ENCODE data around the gene MACROD2.
"Not testable (repeated sequence)": the region's sequence is repeated elsewhere in the genome, so short reads cannot be mapped to it uniquely, and the experiment has no call there.

Gene MACROD2

DNA sequence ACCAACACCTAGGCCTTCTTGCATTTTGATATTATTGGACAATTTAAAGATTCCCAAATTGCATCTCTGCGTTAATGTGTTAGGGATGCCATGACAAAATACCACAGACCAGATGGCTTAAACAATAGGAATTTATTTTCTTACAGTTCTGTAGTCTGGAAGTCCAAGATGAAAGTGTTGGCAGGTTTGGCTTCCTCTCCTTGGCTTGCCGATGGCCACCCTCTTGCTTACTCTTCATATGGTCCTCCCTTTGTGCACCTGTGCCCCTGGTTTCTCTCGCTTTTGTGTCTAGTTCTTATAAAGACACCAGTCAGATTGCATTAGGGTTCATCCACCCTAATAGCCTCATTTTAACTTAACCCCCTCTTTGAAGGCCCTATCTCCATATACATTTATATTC lies 1184.5 kb downstream of the MACROD2 start:
- in situ Hi-C loops (cut with MboI; ENCODE audit: low sequenced_read_pairs), result no loop called here

DNA sequence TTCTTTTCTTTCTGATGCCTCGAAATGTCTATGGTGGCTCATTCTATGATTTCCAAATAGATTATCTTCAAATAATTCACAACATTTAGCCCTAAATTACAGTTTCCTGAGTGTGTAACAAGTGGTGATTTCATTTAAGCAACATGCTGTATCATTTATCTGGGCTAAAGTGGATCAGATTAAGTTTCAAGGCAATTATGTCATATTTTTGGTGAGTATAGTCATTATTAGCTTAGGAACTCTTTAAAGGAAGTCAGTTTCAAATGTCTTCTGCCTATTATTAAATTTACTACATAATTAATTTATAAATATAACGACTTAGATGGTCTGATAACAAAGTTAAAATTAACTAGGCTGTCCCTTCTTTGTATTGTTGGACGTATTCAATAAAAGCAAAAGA lies 1190.0 kb downstream of the MACROD2 start:
- in situ Hi-C loops (cut with MboI; ENCODE audit: low sequenced_read_pairs), result no loop called here

DNA sequence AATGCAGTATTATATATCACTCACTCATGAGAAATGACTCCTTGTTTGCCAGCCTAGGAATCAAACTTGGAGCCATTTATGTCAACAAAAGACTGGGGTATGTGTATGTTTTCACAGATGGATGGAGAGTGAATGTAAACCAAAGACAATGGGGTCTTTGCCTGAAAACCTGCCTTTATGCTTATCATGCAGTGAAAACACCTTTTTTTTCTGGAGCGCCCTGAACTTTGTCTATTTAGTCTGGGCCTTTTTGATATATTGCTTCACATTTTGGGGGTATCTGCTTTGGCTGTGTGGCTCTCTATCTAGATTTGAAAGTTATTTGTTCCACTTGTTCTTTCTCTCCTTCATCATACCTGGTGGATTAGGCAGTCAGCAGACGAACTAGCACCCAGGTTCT lies 1190.6 kb downstream of the MACROD2 start:
- in situ Hi-C loops (cut with MboI; ENCODE audit: low sequenced_read_pairs), result no loop called here

DNA sequence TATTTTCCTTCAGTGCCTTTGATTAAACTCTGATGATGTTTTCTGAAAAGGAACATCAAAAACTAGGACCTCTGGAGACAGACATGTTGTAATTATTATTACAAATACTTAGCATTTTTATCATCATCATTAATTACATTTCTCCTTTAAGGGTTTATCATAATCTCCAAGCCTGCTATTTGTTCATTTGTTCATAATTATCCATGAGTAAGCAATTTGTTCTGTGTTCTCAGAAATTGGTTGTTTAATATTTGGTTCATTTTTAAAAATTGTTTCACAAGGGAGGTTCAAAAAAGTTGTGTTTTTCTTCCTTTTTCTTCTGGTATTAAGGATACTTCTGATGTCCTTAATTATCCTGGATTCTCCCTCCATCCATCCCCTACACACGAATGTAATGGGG lies 1192.3 kb downstream of the MACROD2 start:
- in situ Hi-C loops (cut with MboI; ENCODE audit: low sequenced_read_pairs), result no loop called here

DNA sequence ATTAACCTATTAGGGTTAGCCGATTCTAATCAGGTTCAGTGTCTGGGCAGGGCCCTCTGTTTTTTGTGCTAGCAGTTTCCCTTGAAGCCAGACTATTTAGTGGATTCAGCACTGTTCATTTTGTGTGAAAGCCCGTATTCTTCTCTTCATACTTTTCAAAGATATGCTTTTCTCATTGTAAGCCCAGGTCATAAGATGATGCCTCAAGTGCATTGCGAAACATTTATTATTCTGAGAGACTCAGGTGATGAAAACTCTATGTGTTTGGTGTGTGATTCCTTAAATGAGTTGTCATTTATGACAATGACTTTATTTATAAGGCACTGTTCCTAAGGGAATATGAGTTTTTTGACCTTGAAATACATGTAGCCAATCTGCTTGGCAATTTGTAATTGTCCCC lies 1193.1 kb downstream of the MACROD2 start:
- in situ Hi-C loops (cut with MboI; ENCODE audit: low sequenced_read_pairs), result no loop called here

DNA sequence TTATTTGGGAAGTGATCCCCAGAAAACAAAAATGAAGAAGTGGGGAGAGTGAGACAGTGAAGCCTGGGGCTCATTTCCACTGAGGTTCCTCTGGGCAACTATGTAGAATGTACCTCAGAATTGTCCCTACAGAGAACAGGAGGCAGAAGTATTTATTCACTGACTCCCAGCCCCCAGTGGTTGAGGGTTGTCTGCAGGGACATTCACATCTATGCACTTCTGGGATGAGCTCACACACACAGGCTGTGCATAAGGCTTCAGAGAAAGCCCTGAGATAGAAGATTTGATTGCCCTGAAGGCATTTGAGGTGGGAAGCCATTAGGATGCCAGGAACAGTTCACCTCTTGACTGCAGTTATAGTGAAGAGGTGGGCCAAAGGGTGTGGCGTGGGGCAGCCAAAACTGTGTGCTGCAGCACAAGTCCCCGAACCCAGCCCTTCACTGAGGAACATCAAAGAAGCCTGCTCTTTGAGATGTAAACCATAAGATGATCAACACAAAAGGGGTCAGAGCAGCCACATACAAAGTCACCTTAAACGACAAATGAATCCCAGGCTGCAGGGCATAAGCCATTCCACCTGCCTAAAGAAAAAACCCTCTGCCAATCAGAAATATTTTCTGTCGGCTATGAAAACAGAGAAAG lies 1195.9 kb downstream of the MACROD2 start:
- in situ Hi-C loops (cut with MboI; ENCODE audit: low sequenced_read_pairs), result no loop called here

DNA sequence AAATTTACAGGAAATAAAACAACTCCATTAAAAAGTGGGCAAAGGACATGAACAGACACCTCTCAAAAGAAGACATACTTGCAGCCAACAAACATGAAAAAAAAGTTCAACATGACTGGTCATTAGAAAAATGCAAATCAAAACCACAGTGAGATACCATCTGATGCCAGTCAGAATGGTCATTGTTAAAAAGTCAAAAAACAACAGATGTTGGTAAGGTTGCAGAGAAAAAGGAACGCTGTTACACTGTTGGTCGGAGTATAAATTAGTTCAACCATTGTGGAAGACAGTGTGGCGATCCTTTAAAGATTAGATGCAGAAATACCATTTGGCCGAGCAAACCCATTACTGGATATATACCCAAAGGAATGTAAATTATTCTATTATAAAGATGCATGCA lies 1200.1 kb downstream of the MACROD2 start:
- in situ Hi-C loops (cut with MboI; ENCODE audit: low sequenced_read_pairs), result no loop called here

DNA sequence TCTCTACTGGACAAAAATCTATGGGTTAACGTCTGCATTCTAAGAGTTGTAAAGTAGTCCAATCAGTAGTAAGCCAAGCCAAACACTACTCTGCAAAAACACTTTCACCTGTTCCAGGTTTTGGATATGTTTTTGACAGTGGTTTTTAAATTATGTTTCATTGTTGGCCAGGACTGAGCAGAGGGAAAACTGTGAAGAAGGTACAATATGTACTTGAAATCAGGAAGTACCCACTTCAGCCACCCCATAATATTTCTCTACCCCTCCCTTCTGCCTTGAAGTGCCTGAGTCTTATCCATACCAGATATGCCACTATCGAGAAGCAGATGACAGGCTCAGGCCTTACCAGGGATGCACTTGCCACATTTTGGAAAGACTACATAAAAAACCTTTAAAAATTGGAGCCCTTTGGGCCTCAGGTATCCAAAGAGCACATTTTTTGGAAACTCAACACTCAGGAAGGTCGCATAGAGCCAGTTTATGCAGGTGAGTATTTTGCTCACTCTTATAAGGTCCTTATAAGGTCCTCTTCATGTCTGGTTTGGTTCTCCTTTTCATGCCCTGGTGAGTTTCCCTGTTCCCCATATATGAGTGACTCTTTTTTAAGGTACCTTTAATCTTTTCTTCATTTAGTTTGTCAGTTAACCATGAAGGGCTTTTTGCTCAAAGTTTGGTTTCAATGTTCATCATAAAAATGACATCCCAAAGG lies 1201.4 kb downstream of the MACROD2 start:
- in situ Hi-C loops (cut with MboI; ENCODE audit: low sequenced_read_pairs), result no loop called here

DNA sequence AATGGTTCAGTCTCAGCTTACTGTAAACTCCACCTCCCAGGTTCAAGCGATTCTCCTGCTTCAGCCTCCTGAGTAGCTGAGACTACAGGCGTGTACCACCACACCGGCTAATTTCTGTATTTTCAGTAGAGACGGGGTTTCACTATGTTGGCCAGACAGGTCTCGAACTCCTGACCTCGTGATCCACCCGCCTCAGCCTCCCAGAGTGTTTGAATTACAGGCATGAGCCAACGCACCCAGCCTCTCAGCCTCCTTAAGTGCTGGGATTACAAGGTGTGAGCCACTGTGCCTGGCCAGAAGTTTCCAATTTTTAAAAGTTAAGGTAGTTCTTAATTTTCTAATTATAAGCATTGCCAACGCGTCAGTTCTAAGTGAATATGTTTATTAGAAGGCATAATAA lies 1202.7 kb downstream of the MACROD2 start:
- in situ Hi-C loops (cut with MboI; ENCODE audit: low sequenced_read_pairs), result not testable (repeated sequence)

DNA sequence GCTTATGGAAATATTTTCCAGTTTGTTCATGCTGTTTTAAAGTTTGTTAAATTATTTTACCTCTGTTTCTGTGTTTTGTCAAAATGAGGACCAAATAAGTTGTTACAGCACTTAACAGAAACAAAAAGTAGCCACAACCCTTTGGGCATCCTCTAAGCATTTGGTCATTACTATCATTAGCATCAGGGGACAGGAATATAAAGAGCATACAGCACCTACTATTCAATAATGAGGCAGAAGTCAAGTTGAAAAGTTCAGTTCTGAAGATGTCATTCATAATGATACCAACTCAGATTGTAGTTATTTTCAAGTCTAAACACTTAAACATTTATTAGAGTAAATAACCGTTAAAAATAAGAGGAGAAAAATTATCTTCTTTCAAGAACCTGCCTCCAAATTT lies 1204.4 kb downstream of the MACROD2 start:
- in situ Hi-C loops (cut with MboI; ENCODE audit: low sequenced_read_pairs), result no loop called here

DNA sequence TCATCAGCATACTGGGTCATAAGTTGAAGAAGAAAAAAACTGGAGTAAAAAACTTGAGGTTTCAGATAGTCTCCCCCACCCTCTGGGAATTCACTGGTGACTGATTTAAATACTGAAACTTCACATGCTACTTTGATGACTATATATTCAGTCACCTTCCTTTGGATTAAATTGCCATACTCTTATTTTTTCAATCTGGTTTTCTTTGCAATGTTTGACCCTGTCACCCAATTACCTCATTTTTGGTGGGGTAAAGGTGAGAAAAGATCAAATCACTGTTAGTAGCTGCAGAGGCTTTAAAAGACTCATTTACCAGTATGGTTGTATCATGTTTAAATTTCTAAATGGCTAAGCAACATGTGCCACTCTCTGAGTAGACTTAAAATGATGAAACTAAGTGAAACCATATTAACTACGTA lies 1204.8 kb downstream of the MACROD2 start:
- in situ Hi-C loops (cut with MboI; ENCODE audit: low sequenced_read_pairs), result no loop called here

DNA sequence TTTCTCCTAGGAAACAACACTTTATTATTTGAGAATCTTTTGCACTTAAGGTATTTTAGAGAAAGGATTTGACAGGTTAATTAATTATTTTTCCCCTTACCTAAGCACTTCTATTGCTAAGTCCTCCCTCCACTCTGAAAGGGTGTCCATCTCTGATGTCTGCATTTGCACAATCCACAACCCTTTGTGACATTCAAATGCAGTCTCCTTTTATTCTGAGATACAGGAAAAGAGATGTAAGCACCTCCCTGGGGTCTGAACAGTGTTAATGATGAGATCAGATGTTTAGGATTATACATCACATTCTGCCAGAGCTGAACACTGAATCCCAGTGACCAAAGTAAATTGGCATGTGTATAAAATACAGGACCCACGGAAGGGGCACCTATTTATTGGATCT lies 1206.3 kb downstream of the MACROD2 start:
- in situ Hi-C loops (cut with MboI; ENCODE audit: low sequenced_read_pairs), result no loop called here

DNA sequence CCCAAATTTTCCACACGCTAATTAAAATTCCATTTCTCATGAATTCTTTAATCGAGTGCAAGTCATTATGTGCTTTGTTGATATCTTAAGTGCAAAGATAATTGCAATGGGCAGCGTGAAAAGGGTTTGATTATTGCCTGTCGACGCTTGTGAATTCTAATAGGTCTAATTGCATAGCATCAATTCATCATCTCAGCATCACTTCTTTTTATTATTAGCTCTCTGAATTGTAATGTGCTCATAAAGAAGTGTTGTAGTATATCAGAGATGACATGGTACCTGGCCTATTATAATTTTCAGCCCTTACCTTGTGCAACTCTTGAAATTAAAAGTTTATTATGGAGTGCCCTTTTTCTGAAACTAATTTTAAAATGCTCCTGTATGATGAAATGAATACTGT lies 1208.9 kb downstream of the MACROD2 start:
- in situ Hi-C loops (cut with MboI; ENCODE audit: low sequenced_read_pairs), result no loop called here

DNA sequence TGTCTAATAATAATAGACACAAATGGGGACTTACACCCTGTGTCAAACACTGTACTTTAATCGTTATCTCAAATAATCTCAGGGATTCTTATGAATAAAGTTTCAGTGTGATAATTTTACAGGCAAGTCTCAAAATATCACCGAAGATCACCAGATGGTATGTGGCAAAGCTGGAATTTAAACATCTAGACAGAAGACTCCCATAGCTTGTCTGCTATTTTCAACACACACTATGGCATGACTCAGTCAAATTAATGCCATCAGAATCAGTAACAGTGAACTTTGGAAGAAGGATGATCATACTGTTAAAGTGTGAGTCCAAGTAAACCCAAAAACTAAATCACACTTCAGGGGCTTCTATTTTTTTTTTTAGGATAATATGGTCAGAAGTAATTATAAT lies 1209.7 kb downstream of the MACROD2 start:
- in situ Hi-C loops (cut with MboI; ENCODE audit: low sequenced_read_pairs), result no loop called here

DNA sequence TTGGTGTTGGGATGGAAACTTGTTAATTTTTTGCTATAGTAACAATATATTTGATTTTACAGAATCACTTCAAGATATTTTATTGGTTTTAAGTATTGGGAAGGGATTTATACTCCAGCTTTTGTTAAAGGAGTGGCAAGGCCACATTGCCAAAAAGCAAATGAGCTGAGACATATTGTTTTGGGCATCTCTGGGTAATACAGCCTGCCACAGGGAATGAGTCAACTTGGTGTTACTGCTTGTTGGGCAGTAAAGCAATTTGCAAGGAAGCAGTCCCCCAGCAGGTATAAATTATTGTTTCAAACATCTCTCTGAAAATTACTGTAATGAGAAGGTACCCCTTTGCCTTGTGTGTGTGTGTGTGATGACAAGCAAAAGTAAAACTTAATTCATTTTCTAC lies 1210.4 kb downstream of the MACROD2 start:
- in situ Hi-C loops (cut with MboI; ENCODE audit: low sequenced_read_pairs), result no loop called here

DNA sequence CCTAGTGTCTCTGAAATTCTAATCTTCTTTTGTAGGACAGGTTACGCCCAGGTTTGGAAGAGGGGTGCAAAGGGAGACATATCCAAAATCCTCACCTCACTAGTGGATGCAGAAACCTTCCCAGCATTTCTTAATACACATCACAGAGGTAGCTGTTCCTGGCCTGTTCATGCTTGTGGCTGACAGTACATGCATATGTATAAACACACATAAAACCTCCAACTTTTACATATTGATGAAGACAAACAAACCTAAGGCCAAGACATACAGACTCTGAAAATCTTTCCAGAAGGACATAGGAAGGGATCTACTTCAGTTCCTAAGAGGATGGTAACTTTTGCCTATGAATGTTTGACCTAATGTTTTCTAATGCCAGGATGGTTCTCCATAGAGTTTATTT lies 1214.2 kb downstream of the MACROD2 start:
- in situ Hi-C loops (cut with MboI; ENCODE audit: low sequenced_read_pairs), result no loop called here

DNA sequence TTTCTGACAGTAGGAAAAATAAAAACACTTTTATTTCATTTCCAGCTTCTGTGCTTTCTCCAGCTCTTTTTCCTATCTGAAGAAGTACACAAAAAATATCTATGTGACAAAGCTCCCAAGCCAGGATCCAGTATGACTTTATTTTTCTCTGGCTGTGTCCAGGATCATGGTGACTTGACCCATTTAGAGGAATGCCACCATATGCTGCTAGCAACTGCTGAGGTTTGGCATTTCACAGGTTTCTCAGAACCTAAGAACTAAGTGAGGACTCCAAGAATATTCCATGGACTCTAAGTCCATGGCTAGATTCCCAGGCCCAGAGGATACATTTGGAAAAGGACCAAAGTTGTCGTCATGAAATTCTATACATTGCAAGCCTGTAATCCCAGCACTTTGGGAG lies 1218.7 kb downstream of the MACROD2 start:
- in situ Hi-C loops (cut with MboI; ENCODE audit: low sequenced_read_pairs), result no loop called here

DNA sequence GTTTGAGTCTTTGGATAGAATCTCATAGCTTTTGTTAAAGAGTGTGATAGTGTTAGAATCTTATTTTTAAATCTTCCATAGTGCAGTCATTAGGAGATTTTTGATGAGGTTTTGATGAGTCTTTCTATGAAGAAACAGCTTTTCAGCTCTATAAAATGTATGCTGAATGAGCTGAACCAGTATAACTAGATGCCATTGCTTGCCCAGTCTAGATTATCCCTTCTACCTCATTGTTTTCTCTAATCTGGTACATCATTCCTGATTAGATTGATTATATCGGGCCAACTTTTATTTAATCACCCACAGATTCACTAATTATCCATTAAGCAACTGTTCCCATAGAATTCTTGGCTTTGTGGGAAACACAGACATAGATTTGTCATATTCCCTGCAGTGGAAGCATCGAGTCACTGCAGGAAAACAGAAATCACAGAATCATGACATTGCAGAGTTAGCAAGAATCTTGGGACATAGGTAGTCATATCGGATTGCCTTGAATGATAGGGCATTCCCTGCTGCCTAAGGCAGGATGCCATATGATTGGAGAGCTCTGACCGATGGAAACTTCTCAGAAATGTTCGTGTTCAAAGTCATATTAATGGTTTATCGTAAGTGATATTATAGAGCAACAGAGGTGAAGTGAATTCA lies 1224.8 kb downstream of the MACROD2 start:
- in situ Hi-C loops (cut with MboI; ENCODE audit: low sequenced_read_pairs), result no loop called here

DNA sequence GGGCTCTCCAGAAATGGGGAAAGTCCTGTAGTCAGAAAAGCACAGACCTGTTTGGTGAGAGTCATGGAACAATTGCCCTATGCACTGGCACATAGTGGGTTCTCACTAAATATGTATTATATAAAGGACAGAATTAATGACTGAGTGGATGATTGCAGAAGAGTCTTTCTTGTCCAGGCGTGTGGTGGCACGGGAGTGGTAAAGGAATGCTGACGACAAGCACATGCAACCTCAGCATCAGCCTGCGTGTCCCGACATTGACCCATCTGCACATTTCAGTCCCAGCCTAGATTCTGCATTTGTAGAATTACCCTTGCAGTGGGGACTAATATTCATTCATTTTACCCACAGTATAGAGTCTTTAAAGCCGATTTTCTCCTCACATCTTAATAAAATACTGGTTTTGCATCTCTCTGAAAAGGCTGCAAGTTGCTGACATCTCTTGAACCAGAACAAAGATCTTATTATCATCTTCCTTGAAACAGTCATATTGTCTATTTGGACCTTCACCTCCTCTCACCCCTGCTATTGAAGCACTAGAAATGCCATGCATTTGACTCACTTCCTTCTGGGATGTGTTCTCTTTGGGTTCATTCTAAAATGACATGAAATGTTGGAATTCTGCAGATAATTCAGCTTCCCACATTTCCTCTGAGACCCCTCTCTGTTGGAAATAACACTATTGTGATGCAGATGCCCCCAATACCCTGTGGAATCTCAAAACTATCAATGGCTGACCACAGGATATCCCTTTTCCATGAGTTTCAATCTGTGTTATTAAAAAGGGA lies 1225.7 kb downstream of the MACROD2 start:
- in situ Hi-C loops (cut with MboI; ENCODE audit: low sequenced_read_pairs), result no loop called here

DNA sequence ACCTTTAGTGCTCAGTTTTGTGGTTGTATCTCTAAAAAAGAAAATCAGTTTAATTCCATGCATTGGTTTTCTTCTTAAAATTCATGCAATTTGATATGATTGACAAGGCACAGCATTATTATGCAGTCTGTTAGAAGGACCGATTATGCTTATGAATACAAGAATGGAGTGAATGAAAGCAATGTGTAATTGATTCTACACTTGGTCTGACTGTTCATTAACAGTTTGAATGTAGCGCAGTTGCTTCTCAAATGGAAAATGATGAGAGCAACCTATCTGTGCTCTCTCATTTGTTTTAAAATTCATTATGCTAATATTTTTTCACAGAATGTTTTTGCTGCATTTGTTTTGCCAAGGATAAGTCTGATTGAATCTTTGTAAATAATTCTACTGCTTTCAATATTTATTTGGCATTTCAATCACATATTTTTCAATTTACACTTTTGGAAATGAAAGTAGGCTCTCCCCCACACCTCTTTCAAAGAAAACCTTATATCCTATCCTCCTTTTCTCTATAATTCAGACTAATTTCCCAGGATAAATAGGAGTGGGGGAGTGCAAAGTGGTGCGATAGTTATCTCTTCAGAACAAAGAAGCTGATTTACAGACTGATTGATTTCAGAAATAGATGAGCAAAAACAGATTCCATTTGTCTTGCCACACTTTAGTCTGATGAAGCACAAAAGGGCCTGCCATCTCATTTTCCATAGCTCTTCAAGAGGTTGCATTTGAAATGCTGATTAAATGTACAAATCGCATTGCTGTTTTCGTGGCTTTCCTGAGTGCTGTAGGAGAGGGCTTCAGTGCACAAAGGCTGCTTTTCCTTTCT lies 1227.4 kb downstream of the MACROD2 start:
- in situ Hi-C loops (cut with MboI; ENCODE audit: low sequenced_read_pairs), result no loop called here

DNA sequence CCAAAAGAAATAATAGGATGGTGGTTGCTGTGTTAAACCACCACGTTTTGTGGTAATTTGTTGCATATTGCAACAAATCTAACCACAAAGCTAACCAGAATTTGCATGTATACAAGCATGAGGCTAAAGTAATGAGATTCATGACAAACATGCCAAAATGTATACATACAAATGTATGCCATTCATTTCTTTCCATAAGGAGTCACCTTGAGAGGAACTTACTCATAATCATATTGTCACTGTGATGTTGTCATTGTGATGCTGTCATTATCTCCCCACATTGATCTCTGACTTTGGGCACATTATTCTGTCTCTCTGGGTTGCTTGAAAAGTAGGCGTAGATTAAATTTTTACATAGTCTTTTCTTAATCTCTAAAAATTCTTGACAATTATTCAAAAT lies 1228.9 kb downstream of the MACROD2 start:
- in situ Hi-C loops (cut with MboI; ENCODE audit: low sequenced_read_pairs), result no loop called here
